ENCODE data around the gene RHOF. TPM values are rescaled to one million over a fixed set of nuclear protein-coding genes. Genes with fewer than 3 reads are reported as not detected.

RHOF gene
- total and polyA plus RNA-seq, 2 of the 13 experiments (the other 11 are each of a cell fraction or from before 2014, with no cell fraction given), result 14.6 to 32.2 TPM

DNA sequence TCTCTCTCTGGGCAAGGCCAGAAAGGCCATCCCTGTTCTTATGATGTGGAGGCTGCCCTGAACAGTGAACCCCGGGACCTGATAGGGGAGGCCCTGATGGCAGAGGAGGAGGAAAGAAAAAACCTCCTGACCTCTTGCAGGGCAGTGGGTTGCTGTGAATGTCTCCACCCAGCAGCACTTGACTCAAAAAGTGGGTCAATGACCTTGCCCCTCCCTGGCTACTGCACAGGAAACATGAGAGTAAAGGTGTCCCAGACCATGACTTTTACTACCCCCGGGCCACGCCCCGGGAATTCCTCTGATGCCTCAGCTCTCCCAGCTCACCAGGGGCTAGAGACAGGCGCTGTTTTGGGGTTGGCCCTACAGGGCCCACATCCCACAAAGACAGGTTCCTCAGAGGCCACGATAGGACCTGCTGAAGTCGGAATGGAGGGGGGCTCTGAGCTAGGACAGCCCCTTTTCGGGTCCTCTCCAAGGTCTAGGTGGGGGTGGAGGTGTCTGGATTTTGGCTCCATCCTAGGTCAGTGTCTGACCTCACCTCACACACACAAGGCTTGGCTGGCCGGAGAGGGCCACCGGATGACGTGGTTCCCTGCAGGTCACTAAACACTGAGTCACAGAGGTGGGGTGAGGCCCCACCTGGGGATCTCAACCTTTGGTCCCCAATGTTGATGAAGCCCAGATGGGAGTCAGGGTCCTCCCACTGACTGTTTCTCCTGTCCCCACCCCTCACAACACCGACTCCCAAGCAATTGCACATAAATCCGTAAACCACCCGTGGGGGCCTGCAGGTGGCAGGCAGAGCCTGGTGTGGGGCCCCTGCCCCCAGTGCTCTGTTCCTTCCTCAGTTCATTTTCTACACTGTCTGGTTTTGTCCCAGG, 1.6 kb downstream of the RHOF start (continued):
- TF ChIP-seq FOXA1 (IDR thresholded peaks at IDR 0.05) (no peak), FOXA1 (CRISPR knock-in tag; IDR thresholded peaks at IDR 0.05) (no peak), NFE2L2 (IDR thresholded peaks at IDR 0.05; ENCODE audit: low read length) (no peak), ZNF343 (CRISPR knock-in tag; IDR thresholded peaks at IDR 0.05) (no peak), ZEB1 (IDR thresholded peaks at IDR 0.05; ENCODE audit: insufficient replicate concordance, low read depth) (no peak), SMYD3 (CRISPR knock-in tag; IDR thresholded peaks at IDR 0.05) (no peak), ZNF225 (CRISPR knock-in tag; IDR thresholded peaks at IDR 0.05) (no peak), HES4 (CRISPR knock-in tag; IDR thresholded peaks at IDR 0.05; ENCODE audit: borderline replicate concordance) (no peak), ZC3H13 (CRISPR knock-in tag; IDR thresholded peaks at IDR 0.05) (no peak), ATF1 (CRISPR knock-in tag; IDR thresholded peaks at IDR 0.05) (no peak), FOXC1 (CRISPR knock-in tag; IDR thresholded peaks at IDR 0.05; ENCODE audit: borderline replicate concordance) (no peak)
- TF ChIP-seq, protein P1, sequence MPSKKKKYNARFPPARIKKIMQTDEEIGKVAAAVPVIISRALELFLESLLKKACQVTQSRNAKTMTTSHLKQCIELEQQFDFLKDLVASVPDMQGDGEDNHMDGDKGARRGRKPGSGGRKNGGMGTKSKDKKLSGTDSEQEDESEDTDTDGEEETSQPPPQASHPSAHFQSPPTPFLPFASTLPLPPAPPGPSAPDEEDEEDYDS (CRISPR knock-in tag; IDR thresholded peaks at IDR 0.05), result no peak
- TF ChIP-seq, protein P2, sequence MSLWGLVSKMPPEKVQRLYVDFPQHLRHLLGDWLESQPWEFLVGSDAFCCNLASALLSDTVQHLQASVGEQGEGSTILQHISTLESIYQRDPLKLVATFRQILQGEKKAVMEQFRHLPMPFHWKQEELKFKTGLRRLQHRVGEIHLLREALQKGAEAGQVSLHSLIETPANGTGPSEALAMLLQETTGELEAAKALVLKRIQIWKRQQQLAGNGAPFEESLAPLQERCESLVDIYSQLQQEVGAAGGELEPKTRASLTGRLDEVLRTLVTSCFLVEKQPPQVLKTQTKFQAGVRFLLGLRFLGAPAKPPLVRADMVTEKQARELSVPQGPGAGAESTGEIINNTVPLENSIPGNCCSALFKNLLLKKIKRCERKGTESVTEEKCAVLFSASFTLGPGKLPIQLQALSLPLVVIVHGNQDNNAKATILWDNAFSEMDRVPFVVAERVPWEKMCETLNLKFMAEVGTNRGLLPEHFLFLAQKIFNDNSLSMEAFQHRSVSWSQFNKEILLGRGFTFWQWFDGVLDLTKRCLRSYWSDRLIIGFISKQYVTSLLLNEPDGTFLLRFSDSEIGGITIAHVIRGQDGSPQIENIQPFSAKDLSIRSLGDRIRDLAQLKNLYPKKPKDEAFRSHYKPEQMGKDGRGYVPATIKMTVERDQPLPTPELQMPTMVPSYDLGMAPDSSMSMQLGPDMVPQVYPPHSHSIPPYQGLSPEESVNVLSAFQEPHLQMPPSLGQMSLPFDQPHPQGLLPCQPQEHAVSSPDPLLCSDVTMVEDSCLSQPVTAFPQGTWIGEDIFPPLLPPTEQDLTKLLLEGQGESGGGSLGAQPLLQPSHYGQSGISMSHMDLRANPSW (CRISPR knock-in tag; IDR thresholded peaks at IDR 0.05; ENCODE audit: borderline replicate concordance), result no peak
- TF ChIP-seq, protein P3, sequence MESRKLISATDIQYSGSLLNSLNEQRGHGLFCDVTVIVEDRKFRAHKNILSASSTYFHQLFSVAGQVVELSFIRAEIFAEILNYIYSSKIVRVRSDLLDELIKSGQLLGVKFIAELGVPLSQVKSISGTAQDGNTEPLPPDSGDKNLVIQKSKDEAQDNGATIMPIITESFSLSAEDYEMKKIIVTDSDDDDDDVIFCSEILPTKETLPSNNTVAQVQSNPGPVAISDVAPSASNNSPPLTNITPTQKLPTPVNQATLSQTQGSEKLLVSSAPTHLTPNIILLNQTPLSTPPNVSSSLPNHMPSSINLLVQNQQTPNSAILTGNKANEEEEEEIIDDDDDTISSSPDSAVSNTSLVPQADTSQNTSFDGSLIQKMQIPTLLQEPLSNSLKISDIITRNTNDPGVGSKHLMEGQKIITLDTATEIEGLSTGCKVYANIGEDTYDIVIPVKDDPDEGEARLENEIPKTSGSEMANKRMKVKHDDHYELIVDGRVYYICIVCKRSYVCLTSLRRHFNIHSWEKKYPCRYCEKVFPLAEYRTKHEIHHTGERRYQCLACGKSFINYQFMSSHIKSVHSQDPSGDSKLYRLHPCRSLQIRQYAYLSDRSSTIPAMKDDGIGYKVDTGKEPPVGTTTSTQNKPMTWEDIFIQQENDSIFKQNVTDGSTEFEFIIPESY (CRISPR knock-in tag; IDR thresholded peaks at IDR 0.05), result no peak
- TF ChIP-seq, protein P4, sequence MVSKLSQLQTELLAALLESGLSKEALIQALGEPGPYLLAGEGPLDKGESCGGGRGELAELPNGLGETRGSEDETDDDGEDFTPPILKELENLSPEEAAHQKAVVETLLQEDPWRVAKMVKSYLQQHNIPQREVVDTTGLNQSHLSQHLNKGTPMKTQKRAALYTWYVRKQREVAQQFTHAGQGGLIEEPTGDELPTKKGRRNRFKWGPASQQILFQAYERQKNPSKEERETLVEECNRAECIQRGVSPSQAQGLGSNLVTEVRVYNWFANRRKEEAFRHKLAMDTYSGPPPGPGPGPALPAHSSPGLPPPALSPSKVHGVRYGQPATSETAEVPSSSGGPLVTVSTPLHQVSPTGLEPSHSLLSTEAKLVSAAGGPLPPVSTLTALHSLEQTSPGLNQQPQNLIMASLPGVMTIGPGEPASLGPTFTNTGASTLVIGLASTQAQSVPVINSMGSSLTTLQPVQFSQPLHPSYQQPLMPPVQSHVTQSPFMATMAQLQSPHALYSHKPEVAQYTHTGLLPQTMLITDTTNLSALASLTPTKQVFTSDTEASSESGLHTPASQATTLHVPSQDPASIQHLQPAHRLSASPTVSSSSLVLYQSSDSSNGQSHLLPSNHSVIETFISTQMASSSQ (IDR thresholded peaks at IDR 0.05; ENCODE audit: low read depth), result no peak
- TF ChIP-seq, protein P4 (CRISPR knock-in tag; IDR thresholded peaks at IDR 0.05; ENCODE audit: borderline replicate concordance), result no peak
- TF ChIP-seq, protein P5, sequence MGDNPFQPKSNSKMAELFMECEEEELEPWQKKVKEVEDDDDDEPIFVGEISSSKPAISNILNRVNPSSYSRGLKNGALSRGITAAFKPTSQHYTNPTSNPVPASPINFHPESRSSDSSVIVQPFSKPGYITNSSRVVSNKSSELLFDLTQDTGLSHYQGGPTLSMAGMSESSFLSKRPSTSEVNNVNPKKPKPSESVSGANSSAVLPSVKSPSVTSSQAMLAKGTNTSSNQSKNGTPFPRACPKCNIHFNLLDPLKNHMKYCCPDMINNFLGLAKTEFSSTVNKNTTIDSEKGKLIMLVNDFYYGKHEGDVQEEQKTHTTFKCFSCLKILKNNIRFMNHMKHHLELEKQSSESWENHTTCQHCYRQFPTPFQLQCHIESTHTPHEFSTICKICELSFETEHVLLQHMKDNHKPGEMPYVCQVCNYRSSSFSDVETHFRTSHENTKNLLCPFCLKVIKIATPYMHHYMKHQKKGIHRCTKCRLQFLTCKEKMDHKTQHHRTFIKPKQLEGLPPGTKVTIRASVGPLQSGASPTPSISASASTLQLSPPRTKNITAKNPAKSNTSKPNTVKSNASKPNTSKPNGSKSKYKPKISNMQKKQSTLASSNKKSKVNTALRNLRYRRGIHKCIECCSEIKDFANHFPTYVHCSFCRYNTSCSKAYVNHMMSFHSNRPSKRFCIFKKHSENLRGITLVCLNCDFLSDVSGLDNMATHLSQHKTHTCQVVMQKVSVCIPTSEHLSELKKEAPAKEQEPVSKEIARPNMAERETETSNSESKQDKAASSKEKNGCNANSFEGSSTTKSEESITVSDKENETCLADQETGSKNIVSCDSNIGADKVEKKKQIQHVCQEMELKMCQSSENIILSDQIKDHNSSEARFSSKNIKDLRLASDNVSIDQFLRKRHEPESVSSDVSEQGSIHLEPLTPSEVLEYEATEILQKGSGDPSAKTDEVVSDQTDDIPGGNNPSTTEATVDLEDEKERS (CRISPR knock-in tag; IDR thresholded peaks at IDR 0.05), result no peak

Measured in HepG2 (cell line).